ENCODE results near the gene PSENEN. TPM values are rescaled to one million over a fixed set of nuclear protein-coding genes. Genes with fewer than 3 reads are reported as not detected.

PSENEN gene
- total and polyA plus RNA-seq, 2 experiments from 2014 or later: 43.7 to 173 TPM

DNA sequence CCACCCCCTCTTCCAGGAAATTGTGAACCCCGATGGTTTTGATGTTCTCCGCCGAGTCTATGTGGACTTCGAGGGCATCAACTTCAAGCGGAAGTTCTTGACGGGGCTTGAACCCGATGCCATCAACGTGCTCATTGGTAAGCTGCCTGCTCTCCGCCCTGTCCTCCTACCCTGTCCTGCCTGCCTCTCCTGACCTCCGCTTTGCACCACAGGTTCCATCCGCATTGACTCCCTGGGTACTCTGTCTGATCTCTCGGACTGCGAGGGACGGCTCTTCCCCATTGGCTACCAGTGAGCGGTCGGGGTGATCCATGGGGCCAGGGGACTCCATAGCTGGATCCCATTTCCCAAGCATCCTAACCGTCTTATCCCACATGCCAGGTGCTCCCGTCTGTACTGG is 15.1 kb upstream of the PSENEN start:
- H3K4me1 ChIP-seq (ENCODE audit: low read depth): no peaks in the 10 kb centered on the region
- TF ChIP-seq, protein P1, sequence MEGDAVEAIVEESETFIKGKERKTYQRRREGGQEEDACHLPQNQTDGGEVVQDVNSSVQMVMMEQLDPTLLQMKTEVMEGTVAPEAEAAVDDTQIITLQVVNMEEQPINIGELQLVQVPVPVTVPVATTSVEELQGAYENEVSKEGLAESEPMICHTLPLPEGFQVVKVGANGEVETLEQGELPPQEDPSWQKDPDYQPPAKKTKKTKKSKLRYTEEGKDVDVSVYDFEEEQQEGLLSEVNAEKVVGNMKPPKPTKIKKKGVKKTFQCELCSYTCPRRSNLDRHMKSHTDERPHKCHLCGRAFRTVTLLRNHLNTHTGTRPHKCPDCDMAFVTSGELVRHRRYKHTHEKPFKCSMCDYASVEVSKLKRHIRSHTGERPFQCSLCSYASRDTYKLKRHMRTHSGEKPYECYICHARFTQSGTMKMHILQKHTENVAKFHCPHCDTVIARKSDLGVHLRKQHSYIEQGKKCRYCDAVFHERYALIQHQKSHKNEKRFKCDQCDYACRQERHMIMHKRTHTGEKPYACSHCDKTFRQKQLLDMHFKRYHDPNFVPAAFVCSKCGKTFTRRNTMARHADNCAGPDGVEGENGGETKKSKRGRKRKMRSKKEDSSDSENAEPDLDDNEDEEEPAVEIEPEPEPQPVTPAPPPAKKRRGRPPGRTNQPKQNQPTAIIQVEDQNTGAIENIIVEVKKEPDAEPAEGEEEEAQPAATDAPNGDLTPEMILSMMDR (IDR thresholded peaks at IDR 0.05; ENCODE audit: low read depth, low read length): no peak

DNA sequence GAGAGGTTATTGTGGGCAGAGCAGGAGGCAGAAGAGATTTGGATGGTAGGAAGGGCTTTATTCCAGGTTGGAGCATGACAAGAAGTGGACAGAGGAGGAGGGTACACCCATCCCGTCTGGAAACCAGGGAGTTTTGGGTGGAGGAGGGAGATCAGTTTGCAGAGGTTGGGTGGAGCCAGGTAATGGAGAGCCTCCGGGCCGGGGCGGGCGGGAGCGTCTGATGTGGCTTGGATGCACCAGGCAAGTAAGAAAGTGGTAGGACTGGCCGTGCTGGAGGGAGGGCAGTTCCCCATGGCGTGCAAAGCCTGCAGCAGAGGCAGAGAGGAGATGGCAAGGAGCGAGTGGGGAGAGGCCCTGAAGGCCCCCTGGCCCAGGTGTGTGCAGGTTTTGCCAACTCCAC is 14.1 kb upstream of the PSENEN start:
- DNase-seq (ENCODE audit: low read depth in 1 of 2, low spot score in 1 of 2): no peak
- Histone ChIP-seq H3K4me1 (ENCODE audit: low read depth) (no peaks in the 10 kb centered on the region), H3K27ac (no peak overlapping the region), H3K36me3 (peaks cover 49% of the 10 kb centered on the region), H3K9me3 (ENCODE audit: low read depth) (no peaks in the 10 kb centered on the region), H3K27me3 (no peaks in the 10 kb centered on the region), H3K4me3 (no peak overlapping the region)
- TF ChIP-seq, protein P1 (IDR thresholded peaks at IDR 0.05; ENCODE audit: low read depth, low read length): no peak

More for the DNA sequence above, 15.1 kb upstream of the PSENEN start:
- H3K27ac ChIP-seq: no peak overlapping the region
- no peaks in the 10 kb centered on the region for H3K27me3 ChIP-seq
- no peak for DNase-seq (ENCODE audit: low read depth in 1 of 2, low spot score in 1 of 2)
- no peaks in the 10 kb centered on the region for H3K9me3 ChIP-seq (ENCODE audit: low read depth)
- peaks cover 57% of the 10 kb centered on the region for H3K36me3 ChIP-seq
- no peak overlapping the region for H3K4me3 ChIP-seq

DNA sequence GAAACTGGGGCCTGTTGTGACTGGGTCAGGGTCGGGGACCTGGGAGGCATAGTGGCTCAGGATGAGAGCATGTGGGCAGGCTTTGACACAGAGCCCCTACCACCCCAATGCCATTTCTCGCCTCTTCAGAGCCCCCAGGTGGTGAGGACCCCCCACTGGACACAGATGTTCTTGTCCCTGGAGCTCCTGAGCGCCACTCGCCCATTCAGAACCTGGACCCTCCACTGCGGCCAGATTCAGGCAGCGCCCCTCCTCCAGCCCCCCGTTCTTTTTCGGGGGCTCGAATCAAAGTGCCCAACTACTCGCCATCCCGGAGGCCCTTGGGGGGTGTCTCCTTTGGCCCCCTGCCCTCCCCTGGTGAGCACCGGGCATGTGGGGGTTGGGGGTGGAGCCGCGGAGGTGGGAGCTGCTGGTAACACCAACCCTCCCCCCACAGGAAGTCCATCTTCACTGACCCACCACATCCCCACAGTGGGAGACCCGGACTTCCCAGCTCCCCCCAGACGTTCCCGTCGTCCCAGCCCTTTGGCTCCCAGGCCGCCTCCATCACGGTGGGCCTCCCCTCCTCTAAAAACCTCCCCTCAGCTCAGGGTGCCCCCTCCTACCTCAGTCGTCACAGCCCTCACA is 13.6 kb upstream of the PSENEN start:
- H3K36me3 ChIP-seq: peaks cover 51% of the 10 kb centered on the region
- TF ChIP-seq, protein P1 (IDR thresholded peaks at IDR 0.05; ENCODE audit: low read depth, low read length): no peak
- H3K9me3 ChIP-seq (ENCODE audit: low read depth): no peaks in the 10 kb centered on the region
- no peaks in the 10 kb centered on the region for H3K4me1 ChIP-seq (ENCODE audit: low read depth)
- H3K27me3 ChIP-seq: no peaks in the 10 kb centered on the region
- H3K27ac ChIP-seq: no peak overlapping the region
- DNase-seq (ENCODE audit: low read depth in 1 of 2, low spot score in 1 of 2): no peak
- H3K4me3 ChIP-seq: no peak overlapping the region

DNA sequence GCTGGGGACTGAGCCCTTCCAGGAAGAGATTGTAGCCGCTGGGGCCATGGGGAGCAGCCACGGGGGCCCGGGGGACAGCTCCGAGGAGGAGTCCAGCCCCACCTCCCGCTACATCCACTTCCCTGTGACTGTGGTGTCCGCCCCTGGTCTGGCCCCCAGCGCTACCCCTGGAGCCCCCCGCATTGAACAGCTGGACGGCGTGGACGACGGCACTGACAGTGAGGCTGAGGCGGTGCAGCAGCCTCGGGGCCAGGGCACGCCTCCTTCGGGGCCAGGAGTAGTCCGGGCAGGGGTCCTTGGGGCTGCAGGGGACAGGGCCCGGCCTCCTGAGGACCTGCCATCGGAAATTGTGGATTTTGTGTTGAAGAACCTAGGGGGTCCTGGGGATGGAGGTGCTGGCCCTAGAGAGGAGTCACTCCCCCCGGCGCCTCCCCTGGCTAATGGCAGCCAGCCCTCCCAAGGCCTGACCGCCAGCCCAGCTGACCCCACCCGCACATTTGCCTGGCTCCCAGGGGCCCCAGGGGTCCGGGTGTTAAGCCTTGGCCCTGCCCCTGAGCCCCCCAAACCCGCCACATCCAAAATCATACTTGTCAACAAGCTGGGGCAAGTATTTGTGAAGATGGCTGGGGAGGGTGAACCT is 12.8 kb upstream of the PSENEN start:
- Histone ChIP-seq H3K9me3 (ENCODE audit: low read depth) (no peaks in the 10 kb centered on the region), H3K27ac (no peak overlapping the region), H3K4me1 (ENCODE audit: low read depth) (no peaks in the 10 kb centered on the region), H3K36me3 (peaks cover 46% of the 10 kb centered on the region), H3K4me3 (no peak overlapping the region), H3K27me3 (no peaks in the 10 kb centered on the region)
- TF ChIP-seq, protein P1 (IDR thresholded peaks at IDR 0.05; ENCODE audit: low read depth, low read length): no peak
- DNase-seq (ENCODE audit: low read depth in 1 of 2, low spot score in 1 of 2): no peak

DNA sequence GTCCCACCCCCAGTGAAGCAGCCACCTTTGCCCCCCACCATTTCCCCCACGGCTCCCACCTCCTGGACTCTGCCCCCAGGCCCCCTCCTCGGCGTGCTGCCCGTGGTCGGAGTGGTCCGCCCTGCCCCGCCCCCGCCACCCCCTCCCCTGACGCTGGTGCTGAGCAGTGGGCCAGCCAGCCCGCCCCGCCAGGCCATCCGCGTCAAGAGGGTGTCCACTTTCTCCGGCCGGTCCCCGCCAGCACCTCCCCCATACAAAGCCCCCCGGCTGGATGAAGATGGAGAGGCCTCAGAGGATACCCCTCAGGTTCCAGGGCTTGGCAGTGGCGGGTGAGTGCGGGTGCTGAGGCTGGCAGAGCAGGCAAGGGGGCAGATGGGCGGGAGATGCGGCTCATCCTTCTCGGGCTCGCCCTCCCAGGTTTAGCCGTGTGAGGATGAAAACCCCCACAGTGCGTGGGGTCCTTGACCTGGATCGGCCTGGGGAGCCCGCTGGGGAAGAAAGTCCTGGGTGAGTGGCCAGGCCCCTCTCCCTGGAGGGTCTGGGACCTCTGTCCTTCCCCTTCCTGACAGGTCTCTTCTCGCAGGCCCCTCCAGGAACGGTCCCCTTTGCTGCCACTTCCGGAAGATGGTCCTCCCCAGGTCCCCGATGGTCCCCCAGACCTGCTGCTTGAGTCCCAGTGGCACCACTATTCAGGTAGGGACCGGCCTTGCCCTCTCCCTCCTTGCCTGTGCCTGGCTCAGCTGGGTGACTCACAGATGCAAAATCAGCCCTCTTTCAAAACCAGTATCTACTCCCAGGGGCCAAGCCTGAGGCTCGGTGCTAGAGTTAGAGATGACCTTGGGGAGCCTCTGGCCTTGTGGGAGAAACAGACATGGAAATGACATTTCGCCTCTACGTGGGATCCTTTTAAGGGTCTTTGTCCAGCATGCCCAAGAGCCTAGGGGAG is 12.0 kb upstream of the PSENEN start:
- TF ChIP-seq, protein P1 (IDR thresholded peaks at IDR 0.05; ENCODE audit: low read depth, low read length): no peak
- Histone ChIP-seq H3K27me3 (no peaks in the 10 kb centered on the region), H3K27ac (no peak overlapping the region), H3K36me3 (peaks cover 42% of the 10 kb centered on the region), H3K4me1 (ENCODE audit: low read depth) (no peaks in the 10 kb centered on the region), H3K9me3 (ENCODE audit: low read depth) (no peaks in the 10 kb centered on the region), H3K4me3 (no peak overlapping the region)
- DNase-seq (ENCODE audit: low read depth in 1 of 2, low spot score in 1 of 2): no peak
